Fibroblast of mammary gland (primary cell): ENCODE results near the gene PNPLA2.
A peak's percentile ranks its signal among the peaks of the same experiment; 100 is the strongest.

Source experiments
- DNase-seq: peaks from one replicate; pipeline ENCODE4 v3.0.0-alpha.2; 2010; ENCODE audit warnings: low read depth
- H3K4me3 ChIP-seq: 2 replicates; pipeline ENCODE4 v1.5.1; 2011; ENCODE audit warnings: low read depth, mild to moderate bottlenecking, low read length, moderate library complexity; ENCODE audit not compliant: control insufficient read depth
- CTCF ChIP-seq: conservative IDR thresholded peaks from 2 replicates; pipeline ENCODE4 v1.5.1; 2011; ENCODE audit warnings: low read depth, low read length, inconsistent platforms; ENCODE audit not compliant: control insufficient read depth, insufficient read depth

Gene PNPLA2

GRCh38 chr11:773425-773824, 45.3 kb upstream of the PNPLA2 start:
- no peak overlapping the region for H3K4me3 ChIP-seq
- DNase-seq = no peak
- TF ChIP-seq CTCF = no peak

- TF ChIP-seq CTCF = no peak
- no peak overlapping the region for H3K4me3 ChIP-seq
- DNase-seq = no peak
These were observed 44.9 kb upstream of the PNPLA2 start for GRCh38 chr11:773830-774229.

GRCh38 chr11:774873-775592, 43.7 kb upstream of the PNPLA2 start:
- peak; percentile 61 for DNase-seq
- TF ChIP-seq CTCF = no peak
- H3K4me3 ChIP-seq = peak overlapping the region; percentile 80

GRCh38 chr11:776263-776560, 42.5 kb upstream of the PNPLA2 start:
- DNase-seq = no peak
- no peak for TF ChIP-seq CTCF
- peak overlapping the region; percentile 80 for H3K4me3 ChIP-seq

- no peak for DNase-seq
- no peak for TF ChIP-seq CTCF
- H3K4me3 ChIP-seq = peak overlapping the region; percentile 80
These were observed 42.0 kb upstream of the PNPLA2 start for GRCh38 chr11:776561-777287.

- no peak for TF ChIP-seq CTCF
- DNase-seq = peak; percentile 74
- H3K4me3 ChIP-seq = peak within 1 kb of the TSS; percentile 80
These were observed 41.1 kb upstream of the PNPLA2 start, which contains the start of gene GATD1 for GRCh38 chr11:777288-778255. GATD1 (minus strand) TSS chr11:777487; CDS start chr11:777462, 25 bp downstream.
